Cardiac fibroblast (primary cell): ENCODE data around the gene SLC35F3.

Experiments used
- DNase-seq, 2 donors: peaks; one replicate each; pipeline versions ENCODE4 v3.0.0 to v3.0.0-alpha.2; 2010; ENCODE audit warnings: low read depth in 2 of 2
- H3K4me3 ChIP-seq, 2 donors: replicated peaks in 1 of 2; 1 replicate in 1 of 2; 2 replicates in 1 of 2; pipeline ENCODE4 v1.5.1; 2011; ENCODE audit warnings: low read depth in 2 of 2, low read length in 2 of 2, mild to moderate bottlenecking in 2 of 2, moderate library complexity in 1 of 2
- CTCF ChIP-seq: IDR thresholded peaks from one replicate; pipeline ENCODE4 v1.5.1; 2011; ENCODE audit warnings: low read depth, mild to moderate bottlenecking, low read length, inconsistent platforms

Gene SLC35F3

GRCh38 chr1:234125714-234126113 lies 221.2 kb downstream of the SLC35F3 start:
- H3K4me3 ChIP-seq: no peak overlapping the region
- no peak for TF ChIP-seq CTCF
- no peak for DNase-seq

DNA sequence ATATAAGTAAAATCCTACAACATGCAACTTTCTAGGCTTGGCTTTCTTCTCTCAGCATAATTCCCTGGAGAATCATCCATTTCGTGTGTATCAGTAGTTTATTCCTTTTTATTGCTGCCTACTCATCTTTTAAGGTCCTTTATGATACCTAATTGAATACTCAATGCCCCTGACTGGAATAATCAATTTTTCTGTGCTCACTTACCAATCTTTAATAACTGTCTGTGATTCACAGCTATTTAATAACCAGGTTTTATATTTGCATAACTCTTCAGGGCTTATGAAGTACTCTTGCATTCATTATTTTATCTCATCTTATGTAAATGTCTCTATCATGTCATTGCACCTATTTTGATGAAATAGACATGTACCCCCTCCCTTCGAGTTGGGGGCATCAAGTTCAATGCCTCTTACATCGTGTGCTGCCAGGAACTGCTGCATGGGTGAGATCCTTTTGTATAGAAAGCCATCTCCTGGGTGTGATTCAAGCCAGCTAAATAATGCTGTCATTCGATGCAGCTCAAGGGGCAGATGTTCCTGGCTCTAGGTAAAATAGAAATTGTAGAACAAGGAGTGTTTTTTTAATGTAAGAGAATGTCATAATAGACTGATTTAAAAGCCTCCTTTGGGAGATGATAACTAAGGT lies 222.7 kb downstream of the SLC35F3 start:
- no peak overlapping the region for H3K4me3 ChIP-seq
- DNase-seq: no peak
- TF ChIP-seq CTCF: no peak

DNA sequence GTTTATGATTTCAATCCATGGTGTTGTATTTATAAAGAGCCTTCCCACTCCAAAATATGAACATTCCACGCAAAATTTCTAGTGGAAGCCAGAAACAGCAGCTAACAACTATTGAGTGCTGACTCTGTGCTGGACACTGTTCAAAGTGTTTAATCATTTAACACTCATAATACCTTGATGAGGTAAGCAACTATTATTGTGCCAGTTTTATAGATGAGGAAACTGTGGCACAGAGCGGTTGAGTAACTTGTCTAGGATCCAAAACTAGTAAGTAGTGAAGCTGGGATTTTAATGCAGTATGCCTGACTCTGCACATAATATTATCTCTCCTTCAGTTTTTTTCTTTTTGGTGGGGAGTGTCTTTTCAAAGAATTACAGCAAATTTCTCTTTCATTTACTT lies 228.3 kb downstream of the SLC35F3 start:
- no peak for TF ChIP-seq CTCF
- no peak overlapping the region for H3K4me3 ChIP-seq
- no peak for DNase-seq

- no peak for DNase-seq
- TF ChIP-seq CTCF: no peak
Measured at GRCh38 chr1:234134878-234135277, 230.4 kb downstream of the SLC35F3 start.

GRCh38 chr1:234135501-234135900 lies 231.0 kb downstream of the SLC35F3 start:
- no peak overlapping the region for H3K4me3 ChIP-seq
- DNase-seq: no peak
- no peak for TF ChIP-seq CTCF

More at GRCh38 chr1:234134878-234135277, 230.4 kb downstream of the SLC35F3 start:
- no peak overlapping the region for H3K4me3 ChIP-seq

GRCh38 chr1:234136073-234136472 lies 231.6 kb downstream of the SLC35F3 start:
- no peak overlapping the region for H3K4me3 ChIP-seq
- no peak for TF ChIP-seq CTCF
- no peak for DNase-seq

DNA sequence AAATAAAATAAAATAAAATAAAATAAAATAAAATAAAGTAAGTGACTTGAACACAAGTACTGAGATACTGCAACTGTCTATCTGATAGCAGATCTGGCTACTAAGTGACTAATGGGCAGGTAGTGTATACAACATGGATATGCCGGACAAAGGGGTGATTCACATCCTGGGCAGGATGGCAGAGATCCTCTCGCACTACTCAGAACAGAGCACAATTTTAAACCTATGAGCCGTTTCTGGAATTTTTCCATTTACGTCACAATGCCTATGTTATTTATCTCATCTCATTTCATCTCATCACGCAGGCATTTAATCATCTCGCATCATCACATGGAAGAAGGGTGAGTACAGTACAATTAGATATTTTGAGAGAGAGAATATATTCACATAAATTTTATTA lies 235.5 kb downstream of the SLC35F3 start:
- peak; percentile 41 to 81 for DNase-seq
- no peak for TF ChIP-seq CTCF
- H3K4me3 ChIP-seq: no peak overlapping the region
